GM23338 (cell line): Measurements from ENCODE around the gene SPINK6.

Source experiments
- CTCF ChIP-seq, 2 experiments: fragments of 200-600 bp in 1 of 2; sonication (generic) in 1 of 2; conservative IDR thresholded peaks; 2 replicates each; pipeline versions ENCODE4 v1.5.1 to v1.6.1; 2016 to 2017; ENCODE audit warnings: antibody characterized with exemption in 2 of 2, low read depth in 2 of 2, mild to moderate bottlenecking in 2 of 2, moderate library complexity in 1 of 2
- ETS1 ChIP-seq: IDR thresholded peaks from 2 replicates; pipeline ENCODE4 v1.6.1; 2016; ENCODE audit warnings: antibody characterized with exemption
- EZH2 ChIP-seq: fragments of 200-600 bp; sonication (generic); IDR thresholded peaks from one replicate; pipeline ENCODE4 v1.8.0; 2017; ENCODE audit warnings: antibody characterized with exemption, mild to moderate bottlenecking, low read depth; ENCODE audit not compliant: unreplicated experiment
- POLR2AphosphoS5 ChIP-seq: IDR thresholded peaks from 2 replicates; pipeline ENCODE4 v1.6.1; 2016; ENCODE audit warnings: antibody characterized with exemption, low read depth
- REST ChIP-seq: IDR thresholded peaks from one replicate; pipeline ENCODE4 v1.6.1; 2018; ENCODE audit warnings: antibody characterized with exemption; ENCODE audit not compliant: unreplicated experiment

GRCh38 chr5:148168246-148168645, 34.6 kb upstream of the SPINK6 start, which contains the start of gene SPINK14:
- TF ChIP-seq CTCF (conservative IDR thresholded peaks at IDR 0.05; ENCODE audit: low read depth in 2 of 2) (no peak), REST (no peak), EZH2 (no peak), POLR2AphosphoS5 (no peak), ETS1 (no peak)
